Kidney tubule cell (primary cell): ENCODE results near the gene DFFA.
"Not testable (repeated sequence)": the region's sequence is repeated elsewhere in the genome, so short reads cannot be mapped to it uniquely, and the experiment has no call there.

Experiments
- DNase-seq: peaks from one replicate; pipeline ENCODE4 v3.0.0-alpha.2; 2018; ENCODE audit warnings: low spot score

The DFFA gene

GRCh38 chr1:10506046-10506676 lies 33.8 kb upstream of the DFFA start:
- DNase-seq, result not testable (repeated sequence)

DNA sequence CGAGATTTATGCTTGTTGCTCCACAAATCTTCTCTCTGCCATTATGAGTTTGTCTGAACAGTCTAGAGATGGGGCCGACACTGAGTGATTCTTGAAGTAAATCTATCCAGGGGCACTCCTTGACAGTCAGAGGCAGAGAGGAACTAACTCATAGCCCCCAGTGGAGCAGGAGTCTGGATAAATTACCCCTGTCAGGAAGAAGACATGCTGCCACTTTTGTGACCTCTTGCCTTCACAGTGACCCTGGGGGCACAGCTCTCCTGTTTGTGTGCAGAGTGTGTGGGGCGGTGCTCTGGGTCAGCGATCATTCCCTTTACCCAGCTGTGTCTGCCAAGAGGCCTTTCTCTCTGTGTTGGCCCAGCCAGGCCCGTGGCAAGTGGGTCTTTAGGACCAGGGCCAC lies 31.9 kb upstream of the DFFA start:
- DNase-seq, result no peak

DNA sequence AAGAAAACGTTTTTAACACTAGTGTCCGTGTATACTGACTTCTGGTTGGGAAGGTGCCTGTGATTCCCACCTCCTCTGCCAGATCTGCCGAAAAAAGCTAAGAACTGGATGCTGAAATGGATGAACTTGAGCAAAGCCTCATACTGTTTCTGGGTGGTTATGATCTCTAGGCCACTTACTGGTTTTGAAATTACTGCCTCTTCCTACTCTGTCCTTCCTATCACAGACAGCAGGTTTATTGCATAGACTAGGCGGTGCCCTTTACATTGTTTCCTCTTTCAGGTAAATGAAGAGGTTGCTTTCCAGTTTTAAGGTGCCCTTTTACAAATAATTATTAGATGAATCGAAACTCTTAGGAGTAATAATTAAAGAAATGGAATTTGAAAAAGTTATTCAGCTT lies 29.9 kb upstream of the DFFA start:
- DNase-seq, result no peak

GRCh38 chr1:10498231-10498630 lies 25.9 kb upstream of the DFFA start:
- DNase-seq, result no peak

GRCh38 chr1:10497109-10497508 lies 24.8 kb upstream of the DFFA start:
- no peak for DNase-seq

DNA sequence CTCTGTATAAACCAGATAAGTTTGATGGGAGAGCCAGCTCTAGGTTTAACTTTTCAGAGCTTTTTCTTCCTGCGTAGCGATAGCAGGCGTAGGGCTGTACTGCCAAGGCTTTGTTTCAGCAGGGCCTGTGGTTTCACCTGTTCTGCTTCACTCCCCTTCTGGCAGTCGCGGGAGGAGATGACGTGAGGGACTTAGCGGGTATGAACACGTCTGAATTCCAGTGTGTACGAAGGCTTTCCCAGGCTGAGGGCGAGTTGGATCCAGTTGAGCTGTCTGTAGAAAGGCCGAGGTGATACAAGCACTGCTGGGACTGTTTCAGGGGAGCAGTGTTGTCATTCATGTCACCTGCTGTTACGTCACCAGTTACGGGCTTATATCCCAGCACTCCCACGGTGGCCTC lies 23.6 kb upstream of the DFFA start:
- DNase-seq, result peak; percentile 95

GRCh38 chr1:10495475-10495817 lies 23.1 kb upstream of the DFFA start:
- no peak for DNase-seq

DNA sequence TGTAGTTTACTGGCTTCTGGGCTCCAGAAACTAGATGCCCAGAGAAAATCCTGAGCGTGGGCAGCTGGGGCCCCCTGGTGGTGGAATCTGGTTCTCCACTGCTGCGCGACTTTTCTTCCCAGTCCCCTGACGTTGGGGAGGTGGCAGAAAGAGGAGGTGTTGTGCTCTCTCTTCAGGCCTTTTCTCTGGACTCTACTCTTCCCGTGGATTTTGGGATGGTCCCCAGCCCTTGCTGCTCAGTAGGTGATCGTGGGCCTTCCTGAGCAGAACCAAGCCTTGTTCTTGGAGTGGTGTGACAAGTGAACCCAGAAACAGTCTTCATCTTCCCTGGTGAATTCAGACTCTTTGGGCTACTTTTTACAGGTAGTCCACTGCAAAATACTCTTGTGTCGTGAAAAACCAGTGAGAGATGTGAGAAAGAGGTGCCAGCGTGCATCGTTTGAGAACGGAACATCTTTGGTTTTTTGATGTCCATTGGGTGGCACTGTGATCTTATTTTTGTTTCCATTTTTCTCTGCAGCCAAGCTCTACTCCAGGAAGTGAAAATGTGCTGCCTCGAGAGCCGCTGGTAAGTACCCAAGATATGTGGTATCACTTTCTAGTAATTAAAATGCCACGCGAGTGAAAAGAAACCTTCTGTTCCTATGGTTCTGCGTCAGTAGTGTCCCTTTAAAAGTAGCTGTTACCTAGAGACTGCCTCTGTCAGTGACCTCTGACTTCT lies 22.6 kb upstream of the DFFA start:
- DNase-seq, result peak; percentile 85

- no peak for DNase-seq
Measured at GRCh38 chr1:10494418-10494753, 22.1 kb upstream of the DFFA start.

- DNase-seq, result peak; percentile 51
Measured at GRCh38 chr1:10490286-10490970, 18.1 kb upstream of the DFFA start.

DNA sequence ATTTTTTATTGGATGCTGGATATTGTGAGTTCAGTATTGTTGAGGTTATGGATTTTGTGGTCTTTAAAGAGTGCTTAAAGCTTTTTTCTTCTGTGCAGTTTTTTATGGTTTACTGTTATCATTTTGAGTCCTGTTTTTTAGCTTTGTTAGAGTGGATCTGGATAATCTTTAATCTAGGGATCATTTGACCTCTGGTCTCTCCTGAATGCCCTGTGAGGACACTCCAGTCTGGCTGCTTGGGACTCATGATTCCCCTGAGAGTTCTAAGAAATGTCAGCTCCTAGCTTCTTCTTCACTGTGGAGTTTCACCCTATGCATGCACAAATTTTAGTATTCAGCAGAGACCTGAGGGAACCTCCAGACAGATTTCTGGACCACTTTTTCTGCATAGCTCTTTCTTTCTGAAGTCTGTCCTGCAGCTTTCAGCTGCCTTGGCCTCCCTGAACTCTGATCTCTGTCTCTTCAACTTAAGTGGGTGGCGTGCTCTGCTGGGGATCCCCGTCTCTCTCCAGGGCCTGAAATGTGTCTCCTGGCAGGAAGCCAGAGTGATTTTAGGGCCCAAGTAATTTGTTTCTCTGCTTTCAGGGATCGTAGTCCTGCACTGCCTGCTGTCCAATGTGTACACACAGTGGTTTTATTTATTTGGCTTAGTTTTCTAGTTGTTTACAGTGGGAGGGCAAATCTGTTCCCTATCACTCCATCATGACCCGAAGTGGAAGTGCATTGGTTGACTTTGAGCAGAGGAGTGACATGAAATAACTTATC lies 17.1 kb upstream of the DFFA start:
- no peak for DNase-seq

DNA sequence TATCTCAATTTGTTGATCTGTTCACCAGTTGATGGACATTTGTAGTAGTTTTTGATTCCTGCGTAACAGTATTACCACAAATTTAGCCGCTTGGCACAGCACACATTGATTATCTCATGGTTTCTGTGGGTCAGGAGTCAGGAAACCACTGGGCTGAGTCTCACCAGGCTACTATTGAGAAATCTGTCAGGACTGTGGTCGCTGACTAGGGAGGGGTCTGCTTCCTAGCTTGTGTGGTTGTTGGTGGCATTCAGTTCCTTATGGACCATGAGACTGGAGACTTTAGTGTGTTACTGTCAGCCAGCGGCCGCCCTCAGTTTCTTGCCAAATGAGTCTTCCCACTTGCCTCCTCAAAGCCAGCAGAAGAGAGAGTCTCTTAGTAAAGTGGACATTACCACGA lies 12.2 kb upstream of the DFFA start:
- DNase-seq, result no peak

- no peak for DNase-seq
Measured at GRCh38 chr1:10480614-10481013, 8.3 kb upstream of the DFFA start.

DNA sequence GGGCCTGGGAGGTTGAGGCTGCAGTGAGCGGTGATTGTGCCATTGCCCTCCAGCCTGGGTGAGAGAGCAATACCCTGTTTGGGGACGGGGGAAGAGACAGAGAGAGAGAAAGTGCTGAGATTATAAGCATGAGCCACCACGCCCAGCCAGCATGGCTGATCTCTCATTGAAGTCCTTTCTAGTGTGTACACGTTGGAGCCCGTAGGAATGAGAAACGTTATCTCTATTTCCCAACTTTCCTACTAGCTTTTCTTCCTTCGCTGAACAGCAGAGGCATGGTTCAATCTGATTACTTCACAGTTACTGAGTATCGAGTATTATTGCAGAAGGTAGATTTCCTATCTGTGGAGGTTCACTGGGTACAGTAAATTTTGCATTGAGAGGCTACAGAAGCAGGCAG lies 7.0 kb upstream of the DFFA start:
- no peak for DNase-seq

- no peak for DNase-seq
Measured at GRCh38 chr1:10475510-10475909, 3.2 kb upstream of the DFFA start.

DNA sequence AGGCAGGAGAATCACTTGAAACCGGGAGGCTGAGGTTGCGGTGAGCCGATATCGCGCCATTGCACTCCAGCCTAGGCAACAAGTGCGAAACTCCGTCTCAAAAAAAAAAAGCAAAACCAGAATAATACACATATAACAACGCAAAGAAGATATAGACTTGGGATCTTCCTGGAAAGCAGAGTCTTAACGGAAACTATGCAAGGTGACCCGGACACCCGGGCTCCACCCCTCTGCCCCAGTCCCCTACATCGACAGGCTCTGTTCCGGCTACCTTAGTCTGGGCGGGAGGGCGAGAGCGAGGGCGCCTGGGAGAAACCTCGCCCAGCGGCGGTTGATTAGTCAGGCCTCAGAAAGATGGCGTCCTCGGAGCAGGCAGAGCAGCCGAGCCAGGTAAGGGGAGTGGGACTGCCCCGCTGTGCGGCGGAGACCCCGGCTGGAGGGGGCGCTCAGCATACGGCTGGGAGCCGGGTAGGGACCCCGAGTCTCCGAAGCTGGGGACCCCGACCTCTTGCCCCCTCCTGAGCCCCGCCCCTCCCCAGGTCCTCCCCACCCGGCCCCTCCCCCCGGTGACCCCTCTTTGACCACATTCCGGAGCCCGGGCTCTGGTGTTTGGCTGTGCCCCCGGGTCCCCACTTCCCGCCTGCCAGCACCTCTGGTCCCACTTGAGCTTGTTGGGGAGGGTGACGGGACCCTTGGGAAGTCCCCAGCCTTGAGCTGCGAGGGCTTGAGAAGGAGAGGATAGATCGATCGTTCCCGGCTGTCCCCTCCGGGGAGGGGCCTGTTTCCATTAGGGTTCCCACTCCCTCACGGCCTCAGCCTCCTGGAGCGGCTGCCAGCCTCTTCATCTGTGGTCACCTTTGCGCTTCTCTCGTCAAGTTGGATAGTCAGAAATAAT lies 2.5 kb upstream of the DFFA start, which contains the start of gene PEX14:
PEX14 (plus strand) TSS at position 338 of the 895 bp plus-strand sequence; CDS start at position 355, 17 bp downstream.
- peak; percentile 89 for DNase-seq

DNA sequence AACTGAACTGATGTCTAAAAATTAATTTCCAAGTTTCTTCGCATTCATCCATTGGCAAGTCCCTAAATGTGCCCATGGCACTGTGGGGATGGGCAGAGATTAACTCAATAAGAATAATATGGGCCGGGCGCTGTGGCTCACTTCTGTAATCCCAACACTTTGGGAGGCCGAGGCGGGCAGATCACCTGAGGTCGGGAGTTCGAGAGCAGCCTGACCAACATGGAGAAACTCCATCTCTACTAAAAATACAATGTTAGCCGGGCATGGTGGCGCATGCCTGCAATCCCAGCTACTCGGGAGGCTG lies 1.9 kb upstream of the DFFA start:
- not testable (repeated sequence) for DNase-seq

DNA sequence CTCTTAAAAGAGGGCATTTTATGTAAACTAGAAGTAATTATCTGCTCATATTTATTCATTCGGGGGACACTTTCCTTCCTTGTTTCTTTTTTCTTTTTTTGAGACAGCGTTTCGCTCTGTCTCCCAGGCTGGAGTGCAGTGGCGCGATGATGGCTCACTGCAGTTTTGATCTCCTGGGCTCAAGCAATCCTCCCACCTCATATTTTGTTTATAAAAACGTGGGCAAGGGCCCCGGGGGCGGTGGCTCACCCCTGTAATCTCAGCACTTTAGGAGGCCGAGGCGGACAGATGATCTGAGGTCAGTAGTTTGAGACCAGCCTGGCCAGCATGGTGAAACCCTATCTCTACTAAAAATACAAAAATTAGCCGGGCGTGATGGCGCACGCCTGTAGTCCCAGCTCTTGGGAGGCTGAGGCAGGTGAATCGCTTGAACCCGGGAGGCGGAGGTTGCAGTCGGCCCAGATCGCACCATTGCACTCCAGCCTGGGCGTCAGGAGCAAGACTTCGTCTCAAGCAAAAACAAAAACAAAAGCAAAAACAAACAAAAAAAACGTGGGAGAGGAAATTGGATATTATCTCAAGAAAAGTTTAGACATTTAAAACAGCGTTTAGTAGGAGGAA lies 926 bp upstream of the DFFA start:
- DNase-seq, result no peak

DNA sequence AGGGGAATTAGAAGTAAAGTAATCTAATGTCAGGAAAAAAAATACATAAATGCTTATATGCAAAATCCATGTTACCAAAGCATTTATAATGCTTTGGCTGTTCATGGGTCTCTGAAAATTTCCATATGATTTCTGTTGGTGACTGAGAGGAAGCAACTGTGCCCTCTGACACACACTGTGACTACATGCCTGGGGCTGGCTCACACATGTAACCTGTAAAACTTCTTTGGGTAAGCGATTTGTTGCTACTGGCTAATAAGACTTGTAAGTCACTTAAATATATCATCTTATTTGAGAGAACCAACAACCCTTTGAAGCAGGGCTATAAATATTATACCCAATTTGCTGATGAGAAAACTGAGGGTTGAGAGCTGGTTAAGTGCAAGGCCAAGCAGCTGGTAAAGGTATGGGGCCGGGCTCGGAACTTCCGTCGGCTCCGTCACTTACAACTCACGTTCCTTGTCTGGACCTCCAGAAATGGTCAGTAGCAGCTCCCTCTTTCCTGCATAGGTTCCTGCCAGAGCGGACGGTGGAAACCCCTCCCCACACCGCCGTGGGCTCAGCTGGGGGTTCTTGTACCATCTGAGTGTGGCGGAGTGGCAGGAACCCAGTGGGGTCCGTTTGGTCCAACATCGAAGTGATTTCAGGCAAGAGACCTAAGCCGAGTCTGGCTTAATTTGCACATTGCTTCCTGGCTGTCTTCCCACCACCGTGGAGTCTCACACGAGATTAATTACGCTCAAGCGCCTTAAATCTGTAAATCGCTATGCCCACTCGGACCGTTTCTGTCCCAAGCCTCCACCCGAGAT lies 714 bp downstream of the DFFA start:
- DNase-seq, result no peak

DNA sequence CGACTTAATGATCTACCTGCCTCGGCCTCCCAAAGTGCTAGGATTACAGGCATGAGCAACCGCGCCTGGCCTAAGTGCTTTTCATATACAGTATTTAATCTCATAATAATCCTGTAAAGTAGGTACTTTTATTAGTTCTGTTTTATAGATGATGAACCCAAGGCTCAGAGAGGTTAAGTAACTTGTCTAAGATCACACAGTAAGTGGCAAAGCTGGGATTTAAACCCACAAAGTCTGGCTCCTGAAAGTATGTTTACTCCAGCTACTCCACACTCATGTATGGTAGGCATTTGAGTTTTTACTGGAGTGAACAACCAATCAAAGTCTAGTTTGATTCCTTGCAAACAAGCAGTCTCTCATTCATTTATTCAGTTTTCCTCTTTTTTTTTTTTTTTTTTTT lies 2.3 kb downstream of the DFFA start:
- DNase-seq, result no peak

- no peak for DNase-seq
Measured at GRCh38 chr1:10467078-10467477, 5.3 kb downstream of the DFFA start.
